Fibroblast of skin of left biceps (primary cell): ENCODE measurements around the gene PKD2.
"Not testable (repeated sequence)": the region's sequence is repeated elsewhere in the genome, so short reads cannot be mapped to it uniquely, and the experiment has no call there.

Experiments used
- DNase-seq, 2 experiments: peaks; one replicate each; pipeline ENCODE4 v3.0.0-alpha.2; 2013; ENCODE audit warnings: low read depth in 2 of 2

Gene PKD2

GRCh38 chr4:88070031-88070430, 62.6 kb downstream of the PKD2 start:
- DNase-seq, result no peak

GRCh38 chr4:88075336-88075735, 67.9 kb downstream of the PKD2 start:
- DNase-seq, result no peak

DNA sequence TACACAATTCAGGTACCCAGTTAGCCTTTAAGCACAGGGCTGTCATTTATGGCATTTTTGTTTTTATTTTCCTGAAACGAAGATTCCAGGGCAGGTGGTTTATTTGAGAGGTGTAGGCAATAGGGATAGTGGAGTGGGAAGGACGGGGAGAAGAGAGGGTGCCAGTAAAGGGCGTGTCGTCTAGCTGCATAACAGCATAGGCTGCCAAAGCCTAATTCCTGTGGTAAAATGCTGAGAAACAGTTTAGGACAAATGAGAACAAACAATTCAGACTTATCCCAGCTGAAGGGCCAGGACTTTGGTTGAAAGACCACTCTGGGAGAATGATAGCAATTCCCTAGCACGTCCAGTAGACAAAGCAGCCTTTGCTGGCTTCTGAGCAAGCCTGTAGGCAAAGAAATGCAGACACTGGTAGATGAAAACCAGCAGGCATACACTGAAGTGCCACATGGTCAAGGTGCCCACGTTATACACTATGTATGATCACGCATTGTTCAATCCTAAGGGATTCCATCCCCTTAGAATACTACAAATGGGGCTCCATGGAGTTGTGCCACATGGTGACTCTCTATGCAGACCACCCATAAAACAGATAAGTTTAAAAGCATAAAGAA, 70.6 kb downstream of the PKD2 start:
- DNase-seq, result no peak

DNA sequence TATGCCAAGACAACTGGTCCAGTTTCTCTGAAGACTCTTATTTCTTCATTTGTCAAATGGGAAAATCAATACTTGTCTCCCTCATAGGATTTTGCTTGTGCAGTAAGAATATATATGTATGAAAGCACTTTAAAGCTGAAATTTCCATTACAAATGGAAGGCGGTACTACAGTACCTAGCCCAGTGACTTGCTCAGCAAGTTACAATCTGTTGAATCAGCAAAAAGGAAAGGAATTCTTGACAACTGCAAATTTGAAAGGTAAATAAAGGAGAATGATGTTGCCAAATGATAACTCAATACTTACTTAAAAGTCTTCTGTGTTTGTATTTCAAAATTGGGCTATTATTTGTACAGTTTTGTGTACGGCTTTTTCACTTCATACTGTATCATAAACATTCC, 71.1 kb downstream of the PKD2 start:
- no peak for DNase-seq

GRCh38 chr4:88080626-88081025, 73.2 kb downstream of the PKD2 start:
- no peak for DNase-seq

GRCh38 chr4:88087004-88087403, 79.6 kb downstream of the PKD2 start:
- no peak for DNase-seq

DNA sequence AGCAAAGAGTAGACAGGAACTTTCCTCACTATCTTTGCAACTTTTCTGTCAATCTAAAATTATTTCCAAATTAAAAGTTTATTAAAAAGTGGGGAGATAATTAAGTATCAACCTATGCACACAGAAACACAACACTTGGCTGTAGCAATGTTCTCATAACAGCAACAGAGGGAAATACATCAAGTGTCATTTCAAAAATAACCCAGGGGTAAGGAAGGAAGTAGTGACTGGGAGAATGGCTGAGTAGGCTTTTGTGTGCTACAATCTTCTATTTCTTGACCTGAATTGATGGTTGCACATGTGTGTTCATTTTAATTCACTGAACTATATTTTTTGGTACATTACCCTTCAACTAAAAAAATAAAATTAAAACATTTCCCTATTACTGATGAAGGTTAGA, 83.5 kb downstream of the PKD2 start:
- DNase-seq, result no peak

DNA sequence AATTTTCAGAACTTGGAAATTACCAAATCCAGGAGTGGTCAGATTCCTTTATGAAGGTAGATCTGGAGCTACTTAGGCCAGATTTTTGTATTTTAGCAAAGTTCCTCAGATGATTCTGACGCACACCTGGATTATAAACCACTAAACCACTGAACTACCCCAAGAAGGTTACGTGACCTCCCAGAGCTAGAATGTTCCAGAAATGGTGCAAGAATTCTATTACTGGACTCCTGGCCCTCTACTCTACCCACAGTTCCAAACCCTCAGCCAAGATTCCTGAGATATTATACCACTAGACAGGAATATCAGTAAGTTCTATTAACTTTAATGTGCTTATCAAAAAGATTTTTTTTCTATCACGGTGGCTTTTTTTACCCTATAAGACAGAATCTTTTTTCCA, 83.9 kb downstream of the PKD2 start:
- DNase-seq, result no peak

DNA sequence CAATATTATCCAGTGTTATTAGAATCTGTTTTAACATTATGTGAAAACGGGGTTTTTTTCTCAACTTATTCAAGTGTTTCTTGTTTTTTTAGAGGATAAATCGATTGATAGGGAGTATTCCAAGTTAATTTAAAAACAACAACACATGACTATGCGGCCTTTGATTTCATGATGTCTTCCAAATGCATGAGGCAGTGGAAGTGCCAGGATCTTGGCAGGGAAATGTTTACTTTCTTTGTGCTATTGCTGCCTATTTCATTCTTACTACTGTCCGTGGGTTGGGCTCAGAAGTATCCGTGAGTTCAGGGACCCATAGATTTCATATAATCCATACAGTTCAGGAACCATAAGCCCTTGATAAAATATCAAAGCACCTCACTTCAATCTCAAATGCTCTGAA, 86.4 kb downstream of the PKD2 start:
- DNase-seq, result no peak

DNA sequence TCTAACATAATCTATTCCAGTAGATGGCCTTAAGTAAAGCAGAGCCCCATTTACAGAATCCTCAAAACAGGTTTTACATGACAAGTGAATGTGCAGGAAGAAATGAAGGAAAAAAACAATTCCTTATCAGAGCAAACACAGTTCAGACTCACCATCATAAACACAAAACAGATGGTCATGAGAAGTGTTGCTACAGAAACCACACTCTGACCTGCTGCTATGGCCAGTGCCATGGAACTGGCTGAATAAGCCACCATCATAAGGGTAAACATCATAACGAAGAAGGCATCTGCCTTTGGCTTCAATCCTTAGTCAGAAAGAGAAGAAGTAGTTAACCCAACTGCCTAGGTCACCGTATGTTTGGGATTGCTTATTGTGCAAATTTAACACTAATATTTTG, 89.9 kb downstream of the PKD2 start:
- DNase-seq, result no peak

DNA sequence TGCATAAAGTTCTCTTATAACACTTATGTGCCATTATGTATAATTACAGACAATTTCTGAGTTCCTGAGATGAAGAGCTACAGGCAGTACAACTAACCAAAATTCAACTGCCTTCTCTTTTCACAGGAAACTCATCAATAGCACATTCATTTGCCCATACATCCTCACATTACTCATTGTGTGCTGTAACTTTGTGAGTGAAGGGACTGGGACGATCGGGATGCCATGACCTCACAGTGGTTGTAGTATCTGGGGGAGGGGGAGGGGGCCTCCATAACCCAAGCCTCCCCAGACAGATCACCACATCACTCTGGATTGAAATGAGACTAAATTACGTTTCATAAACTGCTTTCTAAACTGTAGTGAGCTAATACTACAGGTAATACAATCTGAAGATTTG, 90.3 kb downstream of the PKD2 start:
- no peak for DNase-seq

GRCh38 chr4:88098993-88099752, 91.7 kb downstream of the PKD2 start:
- no peak for DNase-seq

- DNase-seq, result no peak
Measured at GRCh38 chr4:88101165-88101564, 93.7 kb downstream of the PKD2 start.

DNA sequence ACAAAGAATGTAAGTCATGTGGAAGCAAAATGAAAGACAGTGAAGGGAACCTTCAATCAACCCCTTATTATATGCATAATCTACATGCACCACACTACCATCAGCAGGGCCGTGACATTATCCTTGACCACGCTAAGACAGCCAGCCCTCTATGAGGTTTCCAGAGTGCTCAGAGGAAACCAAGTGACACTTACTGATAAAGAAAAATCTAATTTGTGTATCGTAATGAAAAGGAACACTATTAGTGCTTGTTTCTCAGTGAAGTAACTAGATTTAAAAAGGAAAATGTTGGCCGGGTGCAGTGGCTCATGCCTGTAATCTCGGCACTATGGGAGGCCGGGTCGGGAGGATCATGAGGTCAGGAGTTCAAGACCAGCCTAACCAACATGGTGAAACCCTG, 94.6 kb downstream of the PKD2 start:
- DNase-seq, result no peak

DNA sequence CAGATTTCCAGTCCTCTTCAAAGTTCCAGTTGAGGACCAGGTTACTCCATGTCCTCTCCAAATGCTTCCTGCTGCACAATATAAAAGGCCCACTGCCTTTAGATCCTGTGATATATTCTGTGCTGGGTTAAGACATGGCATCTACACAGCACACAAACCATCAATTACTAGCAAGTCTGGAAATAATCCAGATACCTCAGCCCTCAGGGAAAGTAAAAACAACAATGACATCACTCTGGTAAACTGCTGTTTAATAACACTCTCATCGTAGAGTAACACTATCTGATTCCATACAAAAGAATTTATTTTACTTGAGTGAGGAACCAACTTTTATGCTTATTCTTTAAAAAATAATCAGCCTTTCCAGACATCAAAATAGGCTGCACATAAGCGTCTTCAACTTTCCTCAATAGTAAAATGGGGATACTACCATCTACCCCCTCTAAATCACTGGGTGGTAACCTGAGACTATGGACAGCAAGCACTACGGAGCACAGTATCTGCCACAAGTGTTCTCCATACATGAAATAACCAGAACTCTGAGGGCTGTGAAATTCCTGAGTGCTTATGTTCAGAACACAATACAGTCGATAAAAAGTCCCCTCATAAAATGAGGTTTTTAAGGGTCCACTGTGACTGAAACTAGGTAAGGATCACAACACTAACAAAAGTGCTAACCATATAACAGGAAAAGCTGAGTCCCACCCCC, 97.6 kb downstream of the PKD2 start:
- peak; percentile 21 to 27 for DNase-seq

GRCh38 chr4:88106205-88106604, 98.8 kb downstream of the PKD2 start:
- peak; percentile 4 to 5 for DNase-seq

GRCh38 chr4:88107406-88108107, 100.1 kb downstream of the PKD2 start:
- DNase-seq, result no peak

- not testable (repeated sequence) for DNase-seq
Measured at GRCh38 chr4:88108108-88108465, 100.7 kb downstream of the PKD2 start.

DNA sequence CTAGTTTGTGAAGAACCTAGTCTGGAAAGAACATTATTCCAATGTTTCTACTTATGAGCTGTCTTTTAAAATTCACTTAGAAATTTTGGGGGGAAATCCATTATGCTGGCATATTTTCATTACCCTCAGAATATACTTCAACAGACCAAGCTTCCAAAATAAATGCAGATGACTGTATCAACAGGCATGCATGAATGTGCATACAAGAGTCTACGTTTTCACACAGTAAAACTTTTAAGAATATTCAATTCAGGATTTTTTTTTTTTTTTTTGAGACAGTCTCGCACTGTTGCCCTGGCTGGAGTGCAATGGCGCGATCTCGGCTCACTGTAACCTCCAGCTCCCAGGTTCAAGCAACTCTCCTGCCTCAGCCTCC, 101.3 kb downstream of the PKD2 start:
- DNase-seq, result no peak

GRCh38 chr4:88109123-88109881, 101.9 kb downstream of the PKD2 start:
- DNase-seq, result no peak

DNA sequence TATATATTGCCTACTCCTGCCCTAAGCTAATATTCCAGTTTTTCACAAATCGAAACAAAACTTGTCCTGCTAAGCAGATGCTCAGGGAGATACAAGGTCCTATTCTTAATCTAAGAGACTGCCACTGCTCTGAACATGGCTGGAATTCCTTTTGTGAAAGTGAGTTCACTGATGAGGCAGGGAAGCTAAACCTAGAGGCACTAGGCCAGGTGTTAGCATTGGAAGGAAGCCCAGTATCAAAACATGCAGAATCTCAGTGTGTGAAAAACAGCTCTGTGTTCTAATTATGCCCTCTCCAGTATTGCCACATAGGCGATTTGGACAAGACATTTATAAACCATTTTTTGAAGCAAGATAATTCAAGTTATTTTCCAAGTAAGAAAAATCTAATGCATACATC, 103.4 kb downstream of the PKD2 start:
- DNase-seq, result no peak

DNA sequence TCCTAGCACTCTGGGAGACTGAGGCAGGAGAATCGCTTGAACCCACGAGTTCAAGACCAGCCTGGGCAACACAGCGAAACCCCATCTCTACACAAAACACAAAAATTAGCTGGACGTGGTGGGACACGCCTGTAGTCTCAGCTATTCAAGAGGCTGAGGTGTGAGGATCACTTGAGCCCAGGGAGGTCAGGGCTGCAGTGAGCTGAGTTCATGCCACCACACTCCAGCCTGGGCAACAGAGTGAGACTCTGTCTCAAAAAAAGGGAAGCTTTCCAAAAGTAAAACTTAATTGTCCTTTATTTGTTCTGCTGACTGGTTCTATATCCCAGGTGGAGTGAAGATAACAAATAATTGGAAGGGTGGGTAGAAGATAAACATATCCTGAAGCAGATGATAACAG, 105.4 kb downstream of the PKD2 start:
- DNase-seq, result no peak
